SK-N-SH (cell line): ENCODE results near the gene MRPS24. TPM values are rescaled to one million over a fixed set of nuclear protein-coding genes. Genes with fewer than 3 reads are reported as not detected.

Experiments used
- CTCF ChIA-PET: fragments of 300-600, 350-600 bp; formaldehyde crosslinking; extraction: SDS; loops from one replicate; lab custom pipeline; 2021; lab: Yijun Ruan, JAX
- POLR2A ChIA-PET: fragments of 350-600 bp; sonication (Branson Sonifier 250); formaldehyde crosslinking; extraction: SDS; loops from one replicate; lab custom pipeline; 2020; ENCODE audit warnings: antibody characterized with exemption, inconsistent platforms; lab: Yijun Ruan, JAX
- DNase-seq: peaks from one replicate; pipeline ENCODE4 v3.0.0; 2012
- H2AFZ ChIP-seq: fragments of 200-600 bp; sonication (generic); 2 replicates; pipeline ENCODE4 v1.8.1; 2016; ENCODE audit warnings: antibody characterized with exemption, mild to moderate bottlenecking, low read depth
- H3F3A ChIP-seq: fragments of 200-600 bp; sonication (generic); replicated peaks from 2 replicates; pipeline ENCODE3; 2016; ENCODE audit warnings: antibody characterized with exemption, mild to moderate bottlenecking; ENCODE audit not compliant: insufficient read depth
- H3K27ac ChIP-seq, 2 experiments: fragments of 200-500 bp in 1 of 2; fragments of 200-600 bp in 1 of 2; sonication (Bioruptor generic) in 1 of 2; sonication (generic), shearing (Covaris generic) in 1 of 2; 2 replicates each; pipeline versions ENCODE4 v1.5.1 to v1.6.1; 2014 to 2016; ENCODE audit warnings: low read depth in 2 of 2, inconsistent platforms in 1 of 2, low read length in 1 of 2, mild to moderate bottlenecking in 1 of 2, mixed read lengths in 1 of 2
- H3K27me3 ChIP-seq: fragments of 200-600 bp; sonication (generic), shearing (Covaris generic); 2 replicates; pipeline ENCODE4 v1.6.1; 2016; ENCODE audit warnings: mixed run types; ENCODE audit not compliant: insufficient read depth
- H3K36me3 ChIP-seq, 2 experiments: fragments of 200-500 bp in 1 of 2; fragments of 200-600 bp in 1 of 2; sonication (Bioruptor generic) in 1 of 2; sonication (generic) in 1 of 2; replicated peaks in 1 of 2; 2 replicates each; pipeline versions ENCODE3 to v1.5.1; 2014 to 2016; ENCODE audit warnings: low read length in 1 of 2, mild to moderate bottlenecking in 1 of 2; ENCODE audit not compliant: insufficient read depth in 2 of 2, control insufficient read depth in 1 of 2
- H3K4me1 ChIP-seq, 2 experiments: fragments of 200-500 bp in 1 of 2; fragments of 200-600 bp in 1 of 2; sonication (Bioruptor generic) in 1 of 2; sonication (generic), shearing (Covaris generic) in 1 of 2; 2 replicates each; pipeline versions ENCODE4 v1.5.1 to v1.6.1; 2014 to 2016; ENCODE audit warnings: low read depth in 1 of 2, low read length in 1 of 2, mixed run types in 1 of 2; ENCODE audit not compliant: insufficient read depth in 2 of 2, control insufficient read depth in 1 of 2
- H3K4me2 ChIP-seq: fragments of 200-600 bp; sonication (generic), shearing (Covaris generic); 2 replicates; pipeline ENCODE4 v1.6.1; 2017; ENCODE audit warnings: mixed run types
- H3K4me3 ChIP-seq, 2 experiments: fragments of 200-500 bp in 1 of 2; fragments of 200-600 bp in 1 of 2; sonication (Bioruptor generic) in 1 of 2; sonication (generic), shearing (Covaris generic) in 1 of 2; 2 replicates each; pipeline versions ENCODE4 v1.5.1 to v1.8.1; 2014 to 2016; ENCODE audit warnings: low read depth in 2 of 2, inconsistent platforms in 1 of 2, low read length in 1 of 2, mild to moderate bottlenecking in 1 of 2, mixed read lengths in 1 of 2, moderate library complexity in 1 of 2
- H3K79me2 ChIP-seq: fragments of 200-600 bp; sonication (generic); 2 replicates; pipeline ENCODE4 v1.8.1; 2017; ENCODE audit warnings: mild to moderate bottlenecking; ENCODE audit not compliant: insufficient read depth
- H3K9ac ChIP-seq: fragments of 200-600 bp; sonication (generic); 2 replicates; pipeline ENCODE4 v1.6.1; 2017; ENCODE audit warnings: mixed run types
- H3K9me2 ChIP-seq: fragments of 200-600 bp; sonication (generic); 2 replicates; pipeline ENCODE4 v1.6.1; 2017; ENCODE audit warnings: mixed run types
- H3K9me3 ChIP-seq: fragments of 200-600 bp; sonication (generic); 2 replicates; pipeline ENCODE4 v1.6.1; 2017; ENCODE audit warnings: mixed run types, mild to moderate bottlenecking, moderate library complexity
- H4K20me1 ChIP-seq: fragments of 200-600 bp; sonication (generic); 2 replicates; pipeline ENCODE4 v1.6.1; 2017; ENCODE audit warnings: mild to moderate bottlenecking, mixed run types; ENCODE audit not compliant: insufficient read depth
- ELF1 ChIP-seq: IDR thresholded peaks from 2 replicates; pipeline ENCODE4 v1.4.0; 2012
- EZH2phosphoT487 ChIP-seq: fragments of 200-600 bp; sonication (generic); IDR thresholded peaks from 2 replicates; pipeline ENCODE4 v1.6.1; 2017; ENCODE audit warnings: low read depth, mixed run types, mild to moderate bottlenecking, antibody characterized with exemption, moderate library complexity, borderline replicate concordance
- FOXJ3 ChIP-seq: sonication (generic); formaldehyde crosslinking; IDR thresholded peaks from 2 replicates; pipeline ENCODE4 v1.5.1; 2020; ENCODE audit warnings: mild to moderate bottlenecking, missing genetic modification reagents
- FOXM1 ChIP-seq: IDR thresholded peaks from 2 replicates; pipeline ENCODE4 v1.4.0; 2012; ENCODE audit warnings: low read depth, mild to moderate bottlenecking
- MXI1 ChIP-seq: IDR thresholded peaks from 2 replicates; pipeline ENCODE4 v1.6.1; 2012; ENCODE audit warnings: mild to moderate bottlenecking, low read depth, low read length, improper control_type of control experiment
- NRF1 ChIP-seq: IDR thresholded peaks from 2 replicates; pipeline ENCODE4 v1.6.1; 2012; ENCODE audit warnings: low read depth, mild to moderate bottlenecking, low read length
- PBX3 ChIP-seq: IDR thresholded peaks from 2 replicates; pipeline ENCODE4; 2012
- POLR2AphosphoS5 ChIP-seq: IDR thresholded peaks from 2 replicates; pipeline ENCODE4 v1.6.1; 2012; ENCODE audit warnings: low read depth, low read length
- RCOR1 ChIP-seq: fragments of 150-350 bp; IDR thresholded peaks from 2 replicates; pipeline ENCODE4 v1.6.1; 2017; ENCODE audit warnings: antibody characterized with exemption, low read length
- REST ChIP-seq: IDR thresholded peaks from 2 replicates; pipeline ENCODE4 v1.6.1; 2012; ENCODE audit warnings: mild to moderate bottlenecking, low read depth, low read length, moderate library complexity
- RFX5 ChIP-seq: IDR thresholded peaks from 2 replicates; pipeline ENCODE4 v1.6.1; 2012; ENCODE audit warnings: mild to moderate bottlenecking, improper control_type of control experiment, low read length
- RXRA ChIP-seq: IDR thresholded peaks from 2 replicates; pipeline ENCODE4 v1.4.0; 2012; ENCODE audit warnings: low read depth, mild to moderate bottlenecking, borderline replicate concordance
- TAF1 ChIP-seq: IDR thresholded peaks from 2 replicates; pipeline ENCODE4 v1.6.1; 2012; ENCODE audit warnings: low read depth, mild to moderate bottlenecking, low read length, moderate library complexity, borderline replicate concordance
- TCF12 ChIP-seq: IDR thresholded peaks from 2 replicates; pipeline ENCODE4 v1.4.0; 2012
- USF1 ChIP-seq: IDR thresholded peaks from 2 replicates; pipeline ENCODE4 v1.4.0; 2012; ENCODE audit warnings: low read depth, borderline replicate concordance
- WGBS: methylation state at CpG from one replicate; pipeline ENCODE4 v1.1.6; 2017; ENCODE audit warnings: low lambda C conversion rate; 5-methylcytosine and 5-hydroxymethylcytosine counted together
- polyA plus RNA-seq, 3 experiments: library from polyadenylated mRNA; depleted of rRNA; stranded (reverse); fragments of >200 nt; gene quantifications; 2 replicates each; pipeline ENCODE4 v1.2.3, GENCODE V29; 2012

Gene MRPS24
- polyA plus RNA-seq, 1 of the 3 experiments (the other 2 are of a cell fraction), result 234 TPM

GRCh38 chr7:43872406-43873110 lies 3.2 kb upstream of the MRPS24 start:
- DNase-seq, result peak; percentile 54
- TF ChIP-seq USF1 (no peak), MXI1 (no peak), ELF1 (no peak), TCF12 (no peak), EZH2phosphoT487 (no peak), PBX3 (no peak), NRF1 (no peak), RFX5 (no peak), REST (no peak), TAF1 (no peak), FOXM1 (no peak), RCOR1 (no peak), POLR2AphosphoS5 (no peak), RXRA (no peak), FOXJ3 (CRISPR knock-in tag) (no peak)
- Histone ChIP-seq H3K27ac (peak overlapping the region in 1 of 2 experiments; percentile 17; a peak in 1 of 4 replicates), H3F3A (peaks cover 9% of the 10 kb centered on the region), H3K9ac (no peak overlapping the region), H4K20me1 (no peaks in the 10 kb centered on the region), H3K79me2 (peaks cover 14% of the 10 kb centered on the region), H2AFZ (no peak overlapping the region), H3K4me2 (no peak overlapping the region), H3K9me2 (no peaks in the 10 kb centered on the region), H3K4me3 (no peak overlapping the region), H3K36me3 (peaks cover 5 to 27% of the 10 kb centered on the region in 2 experiments), H3K9me3 (no peaks in the 10 kb centered on the region), H3K4me1 (peaks cover 14 to 26% of the 10 kb centered on the region in 2 experiments), H3K27me3 (no peaks in the 10 kb centered on the region)
- CTCF ChIA-PET, result interaction anchor here (1.0 to 2.7 kb wide), 6 partner anchors 12 to 290 kb away, joined by 3 to 11 read pairs (median 4); partner anchors contain the start of gene STK17A
- POLR2A ChIA-PET, result interaction anchor here (0.8 kb wide), 2 partner anchors 54 to 82 kb away, joined by 3 read pairs; partner anchors contain the start of gene UBE2D4
- WGBS, result 56% methylated on average over 7 of the region's 7 CpGs
